ENCODE data around the gene LPCAT1.

Gene LPCAT1

DNA sequence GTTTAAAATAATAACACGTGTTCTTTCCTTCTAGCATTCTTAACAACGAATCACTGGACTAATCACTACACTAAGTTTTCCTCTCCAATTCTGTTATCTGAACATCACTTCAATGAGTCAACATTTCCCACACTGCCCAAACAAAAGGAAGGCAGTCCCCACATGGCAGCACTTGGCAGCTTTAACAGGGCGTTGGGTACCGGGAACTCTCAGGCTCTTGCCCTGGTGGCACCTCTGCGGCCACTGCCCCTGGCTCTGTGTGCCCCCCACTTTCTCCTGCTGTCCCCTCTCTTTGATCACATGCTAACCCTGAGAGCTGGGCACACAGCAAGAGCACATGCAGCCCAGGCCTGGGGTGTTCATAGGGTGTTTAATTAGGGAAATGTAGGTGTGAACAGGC lies 94.3 kb downstream of the LPCAT1 start:
- TF ChIP-seq ZFP3 (CRISPR knock-in tag; IDR thresholded peaks at IDR 0.05), result no peak
- TF ChIP-seq, protein P1, sequence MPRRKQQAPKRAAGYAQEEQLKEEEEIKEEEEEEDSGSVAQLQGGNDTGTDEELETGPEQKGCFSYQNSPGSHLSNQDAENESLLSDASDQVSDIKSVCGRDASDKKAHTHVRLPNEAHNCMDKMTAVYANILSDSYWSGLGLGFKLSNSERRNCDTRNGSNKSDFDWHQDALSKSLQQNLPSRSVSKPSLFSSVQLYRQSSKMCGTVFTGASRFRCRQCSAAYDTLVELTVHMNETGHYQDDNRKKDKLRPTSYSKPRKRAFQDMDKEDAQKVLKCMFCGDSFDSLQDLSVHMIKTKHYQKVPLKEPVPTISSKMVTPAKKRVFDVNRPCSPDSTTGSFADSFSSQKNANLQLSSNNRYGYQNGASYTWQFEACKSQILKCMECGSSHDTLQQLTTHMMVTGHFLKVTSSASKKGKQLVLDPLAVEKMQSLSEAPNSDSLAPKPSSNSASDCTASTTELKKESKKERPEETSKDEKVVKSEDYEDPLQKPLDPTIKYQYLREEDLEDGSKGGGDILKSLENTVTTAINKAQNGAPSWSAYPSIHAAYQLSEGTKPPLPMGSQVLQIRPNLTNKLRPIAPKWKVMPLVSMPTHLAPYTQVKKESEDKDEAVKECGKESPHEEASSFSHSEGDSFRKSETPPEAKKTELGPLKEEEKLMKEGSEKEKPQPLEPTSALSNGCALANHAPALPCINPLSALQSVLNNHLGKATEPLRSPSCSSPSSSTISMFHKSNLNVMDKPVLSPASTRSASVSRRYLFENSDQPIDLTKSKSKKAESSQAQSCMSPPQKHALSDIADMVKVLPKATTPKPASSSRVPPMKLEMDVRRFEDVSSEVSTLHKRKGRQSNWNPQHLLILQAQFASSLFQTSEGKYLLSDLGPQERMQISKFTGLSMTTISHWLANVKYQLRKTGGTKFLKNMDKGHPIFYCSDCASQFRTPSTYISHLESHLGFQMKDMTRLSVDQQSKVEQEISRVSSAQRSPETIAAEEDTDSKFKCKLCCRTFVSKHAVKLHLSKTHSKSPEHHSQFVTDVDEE (CRISPR knock-in tag; IDR thresholded peaks at IDR 0.05), result no peak
- no peak for TF ChIP-seq BACH2 (CRISPR knock-in tag; IDR thresholded peaks at IDR 0.05; ENCODE audit: borderline replicate concordance)
- no peak for TF ChIP-seq OSR1 (CRISPR knock-in tag; IDR thresholded peaks at IDR 0.05)
- TF ChIP-seq ZNF70 (CRISPR knock-in tag; IDR thresholded peaks at IDR 0.05), result no peak
- TF ChIP-seq ESRRG (CRISPR knock-in tag; IDR thresholded peaks at IDR 0.05), result no peak
- no peak for TF ChIP-seq TCF4 (CRISPR knock-in tag; IDR thresholded peaks at IDR 0.05; ENCODE audit: borderline replicate concordance)
- no peak for TF ChIP-seq SNAI2 (CRISPR knock-in tag; IDR thresholded peaks at IDR 0.05)
- TF ChIP-seq, protein P2, sequence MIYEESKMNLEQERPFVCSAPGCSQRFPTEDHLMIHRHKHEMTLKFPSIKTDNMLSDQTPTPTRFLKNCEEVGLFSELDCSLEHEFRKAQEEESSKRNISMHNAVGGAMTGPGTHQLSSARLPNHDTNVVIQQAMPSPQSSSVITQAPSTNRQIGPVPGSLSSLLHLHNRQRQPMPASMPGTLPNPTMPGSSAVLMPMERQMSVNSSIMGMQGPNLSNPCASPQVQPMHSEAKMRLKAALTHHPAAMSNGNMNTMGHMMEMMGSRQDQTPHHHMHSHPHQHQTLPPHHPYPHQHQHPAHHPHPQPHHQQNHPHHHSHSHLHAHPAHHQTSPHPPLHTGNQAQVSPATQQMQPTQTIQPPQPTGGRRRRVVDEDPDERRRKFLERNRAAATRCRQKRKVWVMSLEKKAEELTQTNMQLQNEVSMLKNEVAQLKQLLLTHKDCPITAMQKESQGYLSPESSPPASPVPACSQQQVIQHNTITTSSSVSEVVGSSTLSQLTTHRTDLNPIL (CRISPR knock-in tag; IDR thresholded peaks at IDR 0.05; ENCODE audit: low read depth), result no peak
- no peak for TF ChIP-seq ISL1 (CRISPR knock-in tag; IDR thresholded peaks at IDR 0.05)
- no peak for TF ChIP-seq TOX (CRISPR knock-in tag; IDR thresholded peaks at IDR 0.05; ENCODE audit: borderline replicate concordance)
- no peak for TF ChIP-seq ZNF565 (CRISPR knock-in tag; conservative IDR thresholded peaks at IDR 0.05; ENCODE audit: low read depth)
- TF ChIP-seq ARNTL (CRISPR knock-in tag; IDR thresholded peaks at IDR 0.05; ENCODE audit: borderline replicate concordance, low read depth), result no peak
- TF ChIP-seq, protein P3, sequence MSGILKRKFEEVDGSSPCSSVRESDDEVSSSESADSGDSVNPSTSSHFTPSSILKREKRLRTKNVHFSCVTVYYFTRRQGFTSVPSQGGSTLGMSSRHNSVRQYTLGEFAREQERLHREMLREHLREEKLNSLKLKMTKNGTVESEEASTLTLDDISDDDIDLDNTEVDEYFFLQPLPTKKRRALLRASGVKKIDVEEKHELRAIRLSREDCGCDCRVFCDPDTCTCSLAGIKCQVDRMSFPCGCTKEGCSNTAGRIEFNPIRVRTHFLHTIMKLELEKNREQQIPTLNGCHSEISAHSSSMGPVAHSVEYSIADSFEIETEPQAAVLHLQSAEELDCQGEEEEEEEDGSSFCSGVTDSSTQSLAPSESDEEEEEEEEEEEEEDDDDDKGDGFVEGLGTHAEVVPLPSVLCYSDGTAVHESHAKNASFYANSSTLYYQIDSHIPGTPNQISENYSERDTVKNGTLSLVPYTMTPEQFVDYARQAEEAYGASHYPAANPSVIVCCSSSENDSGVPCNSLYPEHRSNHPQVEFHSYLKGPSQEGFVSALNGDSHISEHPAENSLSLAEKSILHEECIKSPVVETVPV (CRISPR knock-in tag; IDR thresholded peaks at IDR 0.05), result no peak
- ATAC-seq, result no peak

GRCh38 chr5:1429066-1429465 lies 94.7 kb downstream of the LPCAT1 start:
- TF ChIP-seq GLIS3 (CRISPR knock-in tag; IDR thresholded peaks at IDR 0.05), result no peak
- no peak for TF ChIP-seq POU6F1 (CRISPR knock-in tag; IDR thresholded peaks at IDR 0.05; ENCODE audit: borderline replicate concordance, low read depth)
- no peak for TF ChIP-seq ISL1 (CRISPR knock-in tag; IDR thresholded peaks at IDR 0.05)
- no peak for TF ChIP-seq ZC3H10 (CRISPR knock-in tag; IDR thresholded peaks at IDR 0.05)
- TF ChIP-seq BACH2 (CRISPR knock-in tag; IDR thresholded peaks at IDR 0.05; ENCODE audit: borderline replicate concordance), result no peak

DNA sequence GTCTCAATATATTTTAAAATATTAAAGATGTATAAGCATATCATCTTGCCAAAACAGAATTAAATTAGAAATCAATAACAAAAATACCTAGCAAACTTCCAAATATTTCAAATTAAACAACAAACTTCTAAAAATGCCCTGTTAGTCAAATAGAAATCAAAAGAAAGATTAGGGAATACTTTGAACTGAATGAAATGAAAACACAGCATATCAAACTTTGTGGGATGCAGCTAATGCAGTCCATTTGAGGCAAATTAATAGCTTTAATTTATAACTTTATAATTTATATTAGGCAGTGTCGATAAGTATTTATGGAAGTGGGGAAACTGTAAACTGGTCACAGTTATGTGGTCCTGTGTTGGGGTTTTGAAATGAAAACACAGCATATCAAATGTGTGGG lies 95.7 kb downstream of the LPCAT1 start:
- TF ChIP-seq ZFP3 (CRISPR knock-in tag; IDR thresholded peaks at IDR 0.05), result no peak
- TF ChIP-seq TCF4 (CRISPR knock-in tag; IDR thresholded peaks at IDR 0.05; ENCODE audit: borderline replicate concordance), result no peak
- TF ChIP-seq ZNF8 (CRISPR knock-in tag; IDR thresholded peaks at IDR 0.05), result no peak
- no peak for TF ChIP-seq POU6F1 (CRISPR knock-in tag; IDR thresholded peaks at IDR 0.05; ENCODE audit: borderline replicate concordance, low read depth)
- no peak for TF ChIP-seq BACH2 (CRISPR knock-in tag; IDR thresholded peaks at IDR 0.05; ENCODE audit: borderline replicate concordance)
- TF ChIP-seq OSR1 (CRISPR knock-in tag; IDR thresholded peaks at IDR 0.05), result no peak
- TF ChIP-seq, protein P3 (CRISPR knock-in tag; IDR thresholded peaks at IDR 0.05), result no peak
- TF ChIP-seq ARNTL (CRISPR knock-in tag; IDR thresholded peaks at IDR 0.05; ENCODE audit: borderline replicate concordance, low read depth), result no peak
- ATAC-seq, result no peak

More at GRCh38 chr5:1429066-1429465, 94.7 kb downstream of the LPCAT1 start:
- ATAC-seq, result no peak
